Epithelial cell of esophagus (primary cell): ENCODE results near the gene SPINK5.

Experiments used
- DNase-seq: peaks from one replicate; pipeline ENCODE4 v3.0.0; 2010; ENCODE audit warnings: low read depth
- H3K4me3 ChIP-seq: 2 replicates; pipeline ENCODE4 v1.5.1; 2011; ENCODE audit warnings: mild to moderate bottlenecking, low read length, control low read depth
- TF ChIP-seq, protein P1 (sequence below): IDR thresholded peaks from 2 replicates; pipeline ENCODE4 v1.5.1; 2011; ENCODE audit warnings: low read depth, mild to moderate bottlenecking, low read length, control low read depth, inconsistent platforms; ENCODE audit not compliant: insufficient read depth; ENCODE audit errors: missing control alignments

The SPINK5 gene

DNA sequence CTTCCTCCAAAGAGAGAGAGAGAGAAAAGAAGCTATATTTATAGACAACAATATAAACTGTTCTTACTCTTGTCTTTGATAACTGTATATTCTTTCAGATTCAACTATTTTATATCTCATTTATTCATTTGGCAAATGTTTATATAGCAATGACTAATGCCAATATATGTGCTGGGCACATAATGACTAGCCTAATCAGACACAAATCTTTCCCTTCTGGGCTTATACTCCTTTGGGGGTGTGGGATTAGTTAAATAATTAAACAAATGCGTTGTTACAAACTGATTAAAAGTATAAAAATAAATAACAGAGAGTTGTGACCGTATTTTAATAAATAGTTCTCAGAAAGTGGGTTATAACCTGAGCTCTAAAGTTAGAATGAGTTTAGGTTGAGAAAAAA lies 108.6 kb downstream of the SPINK5 start:
- TF ChIP-seq, protein P1, sequence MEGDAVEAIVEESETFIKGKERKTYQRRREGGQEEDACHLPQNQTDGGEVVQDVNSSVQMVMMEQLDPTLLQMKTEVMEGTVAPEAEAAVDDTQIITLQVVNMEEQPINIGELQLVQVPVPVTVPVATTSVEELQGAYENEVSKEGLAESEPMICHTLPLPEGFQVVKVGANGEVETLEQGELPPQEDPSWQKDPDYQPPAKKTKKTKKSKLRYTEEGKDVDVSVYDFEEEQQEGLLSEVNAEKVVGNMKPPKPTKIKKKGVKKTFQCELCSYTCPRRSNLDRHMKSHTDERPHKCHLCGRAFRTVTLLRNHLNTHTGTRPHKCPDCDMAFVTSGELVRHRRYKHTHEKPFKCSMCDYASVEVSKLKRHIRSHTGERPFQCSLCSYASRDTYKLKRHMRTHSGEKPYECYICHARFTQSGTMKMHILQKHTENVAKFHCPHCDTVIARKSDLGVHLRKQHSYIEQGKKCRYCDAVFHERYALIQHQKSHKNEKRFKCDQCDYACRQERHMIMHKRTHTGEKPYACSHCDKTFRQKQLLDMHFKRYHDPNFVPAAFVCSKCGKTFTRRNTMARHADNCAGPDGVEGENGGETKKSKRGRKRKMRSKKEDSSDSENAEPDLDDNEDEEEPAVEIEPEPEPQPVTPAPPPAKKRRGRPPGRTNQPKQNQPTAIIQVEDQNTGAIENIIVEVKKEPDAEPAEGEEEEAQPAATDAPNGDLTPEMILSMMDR: no peak
- H3K4me3 ChIP-seq: no peak overlapping the region
- DNase-seq: no peak

DNA sequence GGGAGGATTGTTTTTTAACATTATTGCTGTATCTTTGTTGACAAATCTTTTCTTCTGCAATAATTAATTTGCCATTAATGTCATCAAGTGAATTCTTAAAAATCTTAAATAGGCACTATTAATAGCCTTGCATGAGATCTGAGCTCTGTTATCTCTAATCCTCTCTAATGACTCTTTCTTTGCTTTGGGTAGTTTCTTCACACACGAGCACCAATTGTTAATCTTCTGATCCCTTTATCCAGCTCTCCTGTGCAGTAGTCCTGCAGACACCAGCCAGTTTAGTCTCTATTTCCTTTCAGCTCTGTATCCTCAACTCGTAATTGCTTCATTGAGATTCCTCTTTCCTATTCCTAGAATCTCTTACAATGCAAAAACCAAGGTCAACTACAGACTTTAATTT lies 112.7 kb downstream of the SPINK5 start:
- no peak for DNase-seq
- TF ChIP-seq, protein P1: no peak

DNA sequence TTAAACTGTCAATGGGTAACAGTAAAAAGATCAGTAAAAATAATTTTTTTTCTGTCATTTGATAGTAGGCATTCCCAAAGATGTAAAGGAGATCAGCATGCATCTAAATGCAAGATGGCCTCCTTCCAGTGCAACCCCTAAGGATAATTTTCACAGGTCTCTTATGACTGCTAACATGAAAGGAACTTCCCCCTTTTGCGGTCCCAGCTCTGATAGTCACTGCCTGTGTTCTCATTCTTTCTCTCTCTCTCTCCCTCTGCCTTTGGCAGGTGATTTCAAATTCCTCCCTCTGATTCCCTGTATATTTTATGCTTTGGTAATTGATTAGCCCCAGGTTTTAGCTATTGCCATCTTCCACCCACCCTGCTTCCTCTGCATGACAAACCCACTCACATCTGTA lies 113.4 kb downstream of the SPINK5 start:
- H3K4me3 ChIP-seq: no peak overlapping the region
- DNase-seq: no peak
- TF ChIP-seq, protein P1: no peak

More for the DNA sequence above, 112.7 kb downstream of the SPINK5 start:
- H3K4me3 ChIP-seq: no peak overlapping the region

DNA sequence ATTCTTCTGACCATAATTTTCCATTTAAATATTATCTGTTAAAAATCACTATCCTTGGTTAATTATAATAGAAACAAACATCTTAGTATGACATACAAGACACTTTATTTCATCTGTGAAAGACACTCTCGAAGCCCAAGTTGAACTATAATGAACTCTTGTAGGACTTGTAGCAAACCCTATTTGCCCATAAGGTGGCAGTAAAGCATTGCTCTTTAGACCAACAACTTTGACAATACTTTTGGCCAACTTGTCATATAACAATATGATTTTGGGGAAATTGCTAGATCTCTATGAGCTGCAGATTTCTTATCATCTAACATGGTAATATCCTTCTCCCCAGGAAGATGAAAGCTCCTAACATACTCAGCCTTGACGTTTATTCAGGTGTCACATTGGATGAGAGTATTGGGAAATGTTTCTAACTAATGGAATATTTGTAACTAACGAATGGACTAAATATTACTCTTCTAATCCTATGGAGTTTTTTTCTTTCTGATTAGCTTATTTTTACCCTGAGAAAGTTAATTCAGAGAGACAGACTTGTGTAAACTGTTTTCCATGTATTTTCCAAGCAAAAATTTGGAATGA lies 115.5 kb downstream of the SPINK5 start:
- TF ChIP-seq, protein P1: peak; percentile 77
- H3K4me3 ChIP-seq: no peak overlapping the region
- DNase-seq: peak; percentile 76

DNA sequence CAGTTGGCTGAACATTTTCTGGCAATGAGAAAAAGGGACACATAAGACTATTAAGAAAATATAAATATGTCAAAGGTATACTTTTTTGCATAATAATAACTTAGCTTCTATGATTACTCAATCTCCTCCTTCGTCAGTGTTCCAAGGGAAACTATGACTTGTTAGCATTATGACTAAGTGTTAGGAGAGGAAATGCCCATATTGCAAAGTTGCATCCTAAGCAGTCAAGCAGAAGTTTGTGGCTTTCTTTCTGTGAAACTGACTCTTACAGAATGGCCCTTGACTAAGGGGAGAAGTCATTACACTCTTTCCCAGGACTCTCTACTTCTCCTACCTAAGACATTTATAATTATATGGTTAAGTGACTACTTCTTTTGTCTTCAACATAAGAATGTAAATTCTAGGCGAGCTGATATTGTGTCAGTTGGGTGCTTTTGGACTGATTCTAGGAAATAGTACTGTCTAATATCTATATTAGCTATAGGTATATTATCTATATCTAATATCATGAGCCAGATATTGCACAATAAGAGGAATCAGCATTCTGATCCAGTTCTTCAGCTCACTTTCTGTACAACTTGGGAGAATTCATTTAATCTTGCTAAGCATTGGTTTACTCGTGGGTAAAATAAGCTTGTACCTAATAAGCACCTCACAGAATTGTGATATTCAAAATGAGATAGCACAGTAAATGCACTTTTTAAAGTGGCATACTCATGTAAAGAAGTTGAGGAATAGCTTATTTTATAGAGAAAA lies 122.6 kb downstream of the SPINK5 start:
- no peak overlapping the region for H3K4me3 ChIP-seq
- DNase-seq: peak; percentile 96

More for the DNA sequence above, 122.6 kb downstream of the SPINK5 start:
- TF ChIP-seq, protein P1: no peak
